Colonic mucosa (tissue), 4 donors: ENCODE measurements around the gene IL36B. TPM values are rescaled to one million over a fixed set of nuclear protein-coding genes. Genes with fewer than 3 reads are reported as not detected.

Source experiments
- DNase-seq: peaks from one replicate; pipeline ENCODE4 v3.0.0-alpha.2; 2020
- H3K27ac ChIP-seq: fragments of 200-600 bp; one replicate; pipeline ENCODE4 v1.8.0; 2021
- H3K27me3 ChIP-seq: fragments of 200-600 bp; one replicate; pipeline ENCODE4 v1.8.0; 2021
- H3K36me3 ChIP-seq: fragments of 200-600 bp; one replicate; pipeline ENCODE4 v1.8.0; 2021
- H3K4me1 ChIP-seq: fragments of 200-600 bp; one replicate; pipeline ENCODE4 v1.8.0; 2021; ENCODE audit warnings: mild to moderate bottlenecking
- H3K4me3 ChIP-seq: fragments of 200-600 bp; one replicate; pipeline ENCODE4 v1.8.0; 2021
- H3K9ac ChIP-seq, 2 donors: one replicate each; pipeline ENCODE4 v1.7.0; 2013; ENCODE audit warnings: control low read depth in 2 of 2, low read depth in 2 of 2, low read length in 2 of 2
- H3K9me3 ChIP-seq: fragments of 200-600 bp; one replicate; pipeline ENCODE4 v1.8.0; 2021
- CTCF ChIP-seq: fragments of 200-600 bp; IDR thresholded peaks from one replicate; pipeline ENCODE4 v1.8.0; 2022; ENCODE audit warnings: antibody characterized with exemption, mild to moderate bottlenecking
- intact Hi-C: fragments of 100-400 bp; cut with DNase I; formaldehyde crosslinking; loops from one replicate; pipeline ENCODE4 v1.14.1; 2022
- total RNA-seq, 2 donors: library from RNA; stranded (reverse); fragmentation: NEBNext Ultra II Directional in 1 of 2; extraction: Animal tissue kit (Norgen Biotek cat#: 25700) in 1 of 2; gene quantifications; one replicate each; pipeline ENCODE4 v1.2.1, GENCODE V29; 2021
- donor health status: healthy.
- donor health status: DM: no; HTN: no; CAD: no.
- donor health status: DM: no; HTN: no; CAD: no.

IL36B gene
- total RNA-seq, 2 donors from 2014 or later, result not detected

DNA sequence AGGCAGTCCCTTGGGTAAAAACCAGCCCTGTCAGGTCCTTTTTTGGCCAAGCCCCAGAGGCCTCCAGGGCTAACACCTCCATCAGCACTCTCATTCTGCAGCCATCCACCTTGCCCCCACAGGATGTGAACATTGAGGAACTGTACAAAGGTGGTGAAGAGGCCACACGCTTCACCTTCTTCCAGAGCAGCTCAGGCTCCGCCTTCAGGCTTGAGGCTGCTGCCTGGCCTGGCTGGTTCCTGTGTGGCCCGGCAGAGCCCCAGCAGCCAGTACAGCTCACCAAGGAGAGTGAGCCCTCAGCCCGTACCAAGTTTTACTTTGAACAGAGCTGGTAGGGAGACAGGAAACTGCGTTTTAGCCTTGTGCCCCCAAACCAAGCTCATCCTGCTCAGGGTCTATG, 22.4 kb upstream of the IL36B start:
- no peaks in the 10 kb centered on the region for H3K9me3 ChIP-seq
- no peaks in the 10 kb centered on the region for H3K27me3 ChIP-seq
- H3K9ac ChIP-seq, result no peak overlapping the region
- no peaks in the 10 kb centered on the region for H3K36me3 ChIP-seq
- no peak for TF ChIP-seq CTCF
- intact Hi-C loops, result no loop called here
- DNase-seq, result no peak
- H3K4me3 ChIP-seq, result no peak overlapping the region
- no peak overlapping the region for H3K27ac ChIP-seq
- H3K4me1 ChIP-seq, result no peaks in the 10 kb centered on the region

DNA sequence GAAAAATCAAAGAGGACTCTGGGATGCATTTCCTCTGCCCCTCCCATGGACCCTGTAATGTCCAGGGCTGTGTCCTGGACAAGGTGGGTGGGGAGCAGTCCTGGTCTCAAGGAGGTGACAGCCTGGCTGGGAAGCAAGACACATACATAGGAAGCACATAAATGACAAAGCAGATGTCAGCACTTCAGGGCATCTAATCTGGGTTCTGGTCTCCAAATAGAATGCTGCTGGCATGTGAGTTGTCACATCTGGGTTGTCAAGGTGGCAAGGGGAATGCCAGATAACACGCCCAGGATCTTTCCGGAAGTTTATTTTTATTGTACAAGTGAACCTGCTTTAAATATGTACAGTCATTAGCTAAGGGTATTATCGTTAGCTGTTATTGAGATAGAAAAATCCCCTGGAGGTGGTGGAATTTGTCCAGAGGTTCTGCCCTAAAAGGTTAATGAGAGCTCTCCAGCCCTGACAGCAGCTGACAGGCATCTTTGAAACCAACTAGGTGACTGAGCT, 20.7 kb upstream of the IL36B start:
- H3K27me3 ChIP-seq, result no peaks in the 10 kb centered on the region
- H3K27ac ChIP-seq, result no peak overlapping the region
- no peaks in the 10 kb centered on the region for H3K36me3 ChIP-seq
- DNase-seq, result no peak
- no peaks in the 10 kb centered on the region for H3K9me3 ChIP-seq
- H3K4me3 ChIP-seq, result no peak overlapping the region
- TF ChIP-seq CTCF, result no peak
- no peak overlapping the region for H3K9ac ChIP-seq
- intact Hi-C loops, result no loop called here
- no peaks in the 10 kb centered on the region for H3K4me1 ChIP-seq

DNA sequence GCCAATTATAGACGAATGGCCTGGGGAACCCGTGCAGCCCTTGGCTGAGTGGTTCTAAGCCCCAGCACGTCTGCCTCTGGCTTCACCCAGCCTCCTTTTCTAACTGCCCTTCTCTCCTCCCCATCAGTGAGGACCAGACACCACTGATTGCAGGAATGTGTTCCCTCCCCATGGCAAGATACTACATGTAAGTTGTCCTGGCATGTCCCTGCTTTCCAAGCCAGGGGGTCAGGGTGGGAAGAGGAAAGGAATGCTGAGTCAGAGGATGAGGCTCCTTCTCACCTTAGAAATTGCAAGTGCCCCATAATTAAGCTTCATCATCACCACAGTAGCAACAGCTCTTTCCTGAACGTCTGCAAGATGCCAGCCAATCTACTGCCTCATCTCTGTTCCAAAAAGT, 19.9 kb upstream of the IL36B start:
- H3K27ac ChIP-seq, result no peak overlapping the region
- H3K36me3 ChIP-seq, result no peaks in the 10 kb centered on the region
- H3K4me1 ChIP-seq, result no peaks in the 10 kb centered on the region
- H3K9me3 ChIP-seq, result no peaks in the 10 kb centered on the region
- no peak overlapping the region for H3K9ac ChIP-seq
- TF ChIP-seq CTCF, result no peak
- DNase-seq, result no peak
- intact Hi-C loops, result no loop called here
- H3K4me3 ChIP-seq, result no peak overlapping the region
- no peaks in the 10 kb centered on the region for H3K27me3 ChIP-seq

DNA sequence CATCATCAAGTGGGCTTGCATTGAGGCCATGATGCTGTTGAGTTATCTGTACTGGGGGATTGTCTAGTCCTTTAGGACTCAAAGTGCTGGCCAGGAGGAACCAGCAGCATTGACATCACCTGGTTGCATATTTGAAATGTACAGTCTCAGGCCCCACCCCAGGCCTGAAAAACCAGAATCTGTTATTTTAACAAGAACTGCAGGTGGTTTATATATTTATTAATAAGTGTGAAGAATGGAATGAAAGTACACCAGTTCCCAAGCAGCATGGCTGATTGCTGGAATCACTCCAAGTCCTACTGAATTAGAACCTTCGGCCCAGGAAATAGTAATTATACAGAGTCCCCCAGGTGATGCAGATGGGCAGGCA, 17.9 kb upstream of the IL36B start:
- no peak overlapping the region for H3K4me3 ChIP-seq
- H3K9me3 ChIP-seq, result no peaks in the 10 kb centered on the region
- H3K4me1 ChIP-seq, result no peaks in the 10 kb centered on the region
- no peak for TF ChIP-seq CTCF
- DNase-seq, result no peak
- no peaks in the 10 kb centered on the region for H3K36me3 ChIP-seq
- H3K9ac ChIP-seq, result no peak overlapping the region
- no peaks in the 10 kb centered on the region for H3K27me3 ChIP-seq
- H3K27ac ChIP-seq, result no peak overlapping the region
- intact Hi-C loops, result no loop called here

GRCh38 chr2:113069676-113070605, 17.3 kb upstream of the IL36B start:
- no peak overlapping the region for H3K27ac ChIP-seq

More at GRCh38 chr2:113069676-113070605, 17.3 kb upstream of the IL36B start:
- intact Hi-C loops, result no loop called here
- H3K9ac ChIP-seq, result no peak overlapping the region
- no peak for DNase-seq
- no peak for TF ChIP-seq CTCF
- H3K27me3 ChIP-seq, result no peaks in the 10 kb centered on the region
- H3K4me3 ChIP-seq, result no peak overlapping the region
- H3K36me3 ChIP-seq, result no peaks in the 10 kb centered on the region
- H3K9me3 ChIP-seq, result no peaks in the 10 kb centered on the region
- H3K4me1 ChIP-seq, result no peaks in the 10 kb centered on the region
